HT-29 (cell line): ENCODE results near the gene INKA2. TPM values are rescaled to one million over a fixed set of nuclear protein-coding genes. Genes with fewer than 3 reads are reported as not detected.

Source experiments
- DNase-seq: peaks from one replicate; pipeline ENCODE4 v3.0.0-alpha.2; 2015; ENCODE audit warnings: low spot score
- total RNA-seq: library from RNA; depleted of rRNA; stranded (reverse); fragments of >200 nt; shearing (Covaris generic); gene quantifications from 2 replicates; pipeline ENCODE4 v1.2.3, GENCODE V29; 2014

Gene INKA2
- total RNA-seq, 1 experiment from 2014 or later, result 2.0 TPM

GRCh38 chr1:111733183-111733991 lies 5.8 kb downstream of the INKA2 start:
- DNase-seq, result peak; percentile 65

GRCh38 chr1:111732718-111733117 lies 6.5 kb downstream of the INKA2 start:
- no peak for DNase-seq

- no peak for DNase-seq
Observed at GRCh38 chr1:111731956-111732355, 7.2 kb downstream of the INKA2 start.

GRCh38 chr1:111730706-111731105 lies 8.5 kb downstream of the INKA2 start:
- no peak for DNase-seq

GRCh38 chr1:111729946-111730681 lies 9.1 kb downstream of the INKA2 start:
- no peak for DNase-seq

- DNase-seq, result no peak
Observed at GRCh38 chr1:111729271-111729921, 9.8 kb downstream of the INKA2 start.

GRCh38 chr1:111727056-111727455 lies 12.1 kb downstream of the INKA2 start:
- DNase-seq, result no peak

- no peak for DNase-seq
Observed at GRCh38 chr1:111725192-111725591, 14.0 kb downstream of the INKA2 start.

- no peak for DNase-seq
Observed at GRCh38 chr1:111723871-111724270, 15.3 kb downstream of the INKA2 start.

GRCh38 chr1:111723091-111723806 lies 15.9 kb downstream of the INKA2 start:
- DNase-seq, result no peak

- DNase-seq, result no peak
Observed at GRCh38 chr1:111720977-111721786, 18.0 kb downstream of the INKA2 start.

GRCh38 chr1:111720274-111720976 lies 18.8 kb downstream of the INKA2 start:
- no peak for DNase-seq

- DNase-seq, result no peak
Observed at GRCh38 chr1:111719674-111720132, 19.5 kb downstream of the INKA2 start.

- DNase-seq, result no peak
Observed at GRCh38 chr1:111719135-111719534, 20.1 kb downstream of the INKA2 start.

GRCh38 chr1:111717450-111717849 lies 21.7 kb downstream of the INKA2 start:
- no peak for DNase-seq

- DNase-seq, result no peak
Observed at GRCh38 chr1:111716333-111716732, 22.9 kb downstream of the INKA2 start.

GRCh38 chr1:111709986-111710385 lies 29.2 kb downstream of the INKA2 start:
- DNase-seq, result no peak

GRCh38 chr1:111707906-111708305 lies 31.3 kb downstream of the INKA2 start:
- DNase-seq, result no peak

GRCh38 chr1:111706921-111707320 lies 32.3 kb downstream of the INKA2 start:
- no peak for DNase-seq

GRCh38 chr1:111705841-111706240 lies 33.4 kb downstream of the INKA2 start:
- DNase-seq, result no peak
